Gastroesophageal sphincter (tissue), 4 donors: ENCODE measurements around the gene TTC21B. TPM values are rescaled to one million over a fixed set of nuclear protein-coding genes. Genes with fewer than 3 reads are reported as not detected.
"Not testable (repeated sequence)": the region's sequence is repeated elsewhere in the genome, so short reads cannot be mapped to it uniquely, and the experiment has no call there.

Source experiments
- ATAC-seq: fragments of 150-250 bp; one replicate; pipeline ENCODE4 v1.9.1; 2016; ENCODE audit warnings: mild to moderate bottlenecking, moderate library complexity
- H3K27ac ChIP-seq, 4 donors: fragments of 200-600 bp; sonication (generic) in 3 of 4; 1 replicate in 3 of 4; 2 replicates in 1 of 4; pipeline ENCODE4 v1.5.1; 2016 to 2019
- H3K27me3 ChIP-seq: fragments of 200-600 bp; sonication (generic); one replicate; pipeline ENCODE4 v1.5.1; 2019
- H3K36me3 ChIP-seq, 2 donors: fragments of 200-600 bp; sonication (generic); one replicate each; pipeline ENCODE4 v1.5.1; 2019; ENCODE audit warnings: control low read depth in 1 of 2
- H3K4me1 ChIP-seq, 3 donors: fragments of 200-600 bp; sonication (generic); 1 replicate in 2 of 3; 2 replicates in 1 of 3; pipeline ENCODE4 v1.5.1; 2016 to 2019; ENCODE audit warnings: control low read depth in 2 of 3
- H3K4me3 ChIP-seq, 2 donors: fragments of 200-600 bp; sonication (generic); one replicate each; pipeline ENCODE4 v1.5.1; 2019; ENCODE audit warnings: mild to moderate bottlenecking in 1 of 2, moderate library complexity in 1 of 2
- H3K9me3 ChIP-seq, 3 donors: fragments of 200-600 bp; sonication (generic); one replicate each; pipeline ENCODE4 v1.5.1; 2017 to 2019; ENCODE audit warnings: control low read depth in 2 of 3
- EP300 ChIP-seq: sonication (generic); formaldehyde crosslinking; IDR thresholded peaks from one replicate; pipeline ENCODE4 v1.6.1; 2017; ENCODE audit warnings: antibody characterized with exemption, mild to moderate bottlenecking
- POLR2A ChIP-seq, 2 donors: fragments of 450-650 bp; IDR thresholded peaks; one replicate each; pipeline ENCODE4 v1.6.1; 2017; ENCODE audit warnings: antibody characterized with exemption in 2 of 2, mild to moderate bottlenecking in 2 of 2, moderate library complexity in 1 of 2
- POLR2AphosphoS5 ChIP-seq: sonication (generic); formaldehyde crosslinking; IDR thresholded peaks from one replicate; pipeline ENCODE4 v1.6.1; 2017; ENCODE audit warnings: antibody characterized with exemption
- WGBS, 2 donors: methylation state at CpG; one replicate each; pipeline ENCODE4 v1.1.5; 2018; ENCODE audit warnings: low coverage in 1 of 2; 5-methylcytosine and 5-hydroxymethylcytosine counted together
- total RNA-seq, 4 donors: library from RNA; depleted of rRNA; stranded (reverse); fragments of >200 nt; gene quantifications; one replicate each; pipeline ENCODE4 v1.1.0, GENCODE V29; 2016
- TF ChIP-seq, protein P1 (sequence below), 4 experiments: fragments of 200-600 bp in 2 of 4; fragments of 450-650 bp in 2 of 4; sonication (generic) in 1 of 4; IDR thresholded peaks; one replicate each; pipeline ENCODE4 v1.5.1; 2017 to 2019; ENCODE audit warnings: antibody characterized with exemption in 4 of 4, mild to moderate bottlenecking in 2 of 4, moderate library complexity in 2 of 4

Gene TTC21B
- total RNA-seq, 4 donors from 2014 or later = 15.0 to 30.2 (median 26.3) TPM

DNA sequence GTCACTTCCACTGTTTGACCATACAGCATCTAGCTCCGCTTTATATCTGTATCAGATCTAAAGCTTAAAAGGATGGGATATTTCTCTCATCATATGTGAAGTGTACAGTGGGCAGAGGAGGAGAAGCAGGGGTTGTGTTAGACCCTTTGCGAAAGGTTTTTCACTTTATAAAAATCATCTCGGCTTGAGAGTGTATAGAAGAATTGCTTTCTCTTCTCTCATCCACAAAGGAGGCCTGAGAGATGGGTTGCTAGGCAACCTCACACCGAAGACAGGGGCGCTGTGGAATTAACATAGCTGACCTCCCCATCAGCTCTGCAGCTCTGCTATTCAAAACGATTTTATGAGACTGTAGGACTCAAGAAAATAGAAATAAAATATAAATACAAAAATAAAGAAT, 89.3 kb downstream of the TTC21B start:
- H3K27ac ChIP-seq = no peak overlapping the region
- no peak overlapping the region for H3K4me3 ChIP-seq
- H3K9me3 ChIP-seq = peaks cover 0 to 8% (median 0%) of the 10 kb centered on the region in 3 donors
- TF ChIP-seq EP300 = no peak
- TF ChIP-seq POLR2AphosphoS5 = no peak
- TF ChIP-seq, protein P1, sequence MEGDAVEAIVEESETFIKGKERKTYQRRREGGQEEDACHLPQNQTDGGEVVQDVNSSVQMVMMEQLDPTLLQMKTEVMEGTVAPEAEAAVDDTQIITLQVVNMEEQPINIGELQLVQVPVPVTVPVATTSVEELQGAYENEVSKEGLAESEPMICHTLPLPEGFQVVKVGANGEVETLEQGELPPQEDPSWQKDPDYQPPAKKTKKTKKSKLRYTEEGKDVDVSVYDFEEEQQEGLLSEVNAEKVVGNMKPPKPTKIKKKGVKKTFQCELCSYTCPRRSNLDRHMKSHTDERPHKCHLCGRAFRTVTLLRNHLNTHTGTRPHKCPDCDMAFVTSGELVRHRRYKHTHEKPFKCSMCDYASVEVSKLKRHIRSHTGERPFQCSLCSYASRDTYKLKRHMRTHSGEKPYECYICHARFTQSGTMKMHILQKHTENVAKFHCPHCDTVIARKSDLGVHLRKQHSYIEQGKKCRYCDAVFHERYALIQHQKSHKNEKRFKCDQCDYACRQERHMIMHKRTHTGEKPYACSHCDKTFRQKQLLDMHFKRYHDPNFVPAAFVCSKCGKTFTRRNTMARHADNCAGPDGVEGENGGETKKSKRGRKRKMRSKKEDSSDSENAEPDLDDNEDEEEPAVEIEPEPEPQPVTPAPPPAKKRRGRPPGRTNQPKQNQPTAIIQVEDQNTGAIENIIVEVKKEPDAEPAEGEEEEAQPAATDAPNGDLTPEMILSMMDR (IDR thresholded peaks at IDR 0.05) = no peak
- TF ChIP-seq POLR2A (IDR thresholded peaks at IDR 0.05) = no peak
- no peaks in the 10 kb centered on the region for H3K27me3 ChIP-seq
- WGBS, 2 donors = 44 to 67% methylated on average over 5 to 6 of the region's 6 CpGs
- H3K36me3 ChIP-seq = peaks cover 0 to 5% of the 10 kb centered on the region in 2 donors
- no peaks in the 10 kb centered on the region for H3K4me1 ChIP-seq
- ATAC-seq = no peak

DNA sequence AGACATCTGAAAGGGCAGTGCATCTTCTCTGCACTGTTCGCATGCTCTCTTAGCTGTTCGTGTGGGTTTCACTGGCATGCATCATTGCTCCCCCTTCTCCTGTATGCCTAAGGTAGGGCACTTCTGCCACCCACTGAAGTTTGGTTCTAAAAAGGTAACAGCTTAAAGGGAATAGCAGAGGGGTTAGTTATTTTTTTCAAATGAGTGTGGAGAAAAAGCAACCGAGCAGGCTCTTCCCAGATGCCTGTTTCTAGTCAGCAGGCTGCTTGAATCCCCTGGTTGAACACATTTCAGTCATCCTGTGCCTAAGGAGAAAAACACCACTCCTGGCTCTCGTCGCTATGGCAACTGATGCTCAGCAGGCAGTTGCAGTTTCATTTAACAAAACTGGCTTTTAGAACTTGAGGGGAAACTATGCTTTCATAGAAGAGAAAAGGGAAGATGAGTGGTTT, 89.7 kb downstream of the TTC21B start:
- Histone ChIP-seq H3K4me3 (no peak overlapping the region), H3K27me3 (no peaks in the 10 kb centered on the region), H3K27ac (no peak overlapping the region), H3K36me3 (peaks cover 0 to under 1% of the 10 kb centered on the region in 2 donors), H3K9me3 (peaks cover 0 to 8% (median 0%) of the 10 kb centered on the region in 3 donors), H3K4me1 (no peaks in the 10 kb centered on the region)
- WGBS, 2 donors = 64 to 79% methylated on average over 4 to 5 of the region's 5 CpGs
- ATAC-seq = no peak
- TF ChIP-seq POLR2AphosphoS5 = no peak
- no peak for TF ChIP-seq EP300
- TF ChIP-seq, protein P1 (IDR thresholded peaks at IDR 0.05) = no peak
- TF ChIP-seq POLR2A (IDR thresholded peaks at IDR 0.05) = no peak

DNA sequence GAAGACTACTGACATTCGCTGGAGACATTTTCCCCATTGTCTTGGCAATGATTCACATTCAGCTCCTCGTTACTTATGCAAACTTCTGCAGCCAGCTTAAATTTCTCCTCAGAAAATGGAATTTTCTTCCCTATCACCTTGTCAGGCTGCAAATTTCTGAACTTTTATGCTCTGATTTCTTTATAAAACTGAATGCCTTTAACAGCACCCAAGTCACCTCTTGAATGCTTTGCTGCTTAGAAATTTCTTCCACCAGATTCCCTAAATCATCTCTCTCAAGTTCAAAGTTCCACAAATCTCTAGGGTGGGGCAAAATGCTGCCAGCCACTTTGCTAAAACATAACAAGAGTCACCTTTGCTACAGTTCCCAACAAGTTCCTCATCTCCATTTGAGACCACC, 92.5 kb downstream of the TTC21B start:
- not testable (repeated sequence) for H3K36me3 ChIP-seq, H3K4me3 ChIP-seq, H3K4me1 ChIP-seq, H3K27ac ChIP-seq, H3K9me3 ChIP-seq, H3K27me3 ChIP-seq, ATAC-seq
- WGBS, 2 donors = 83 to 85% methylated on average over 2 of the region's 2 CpGs

DNA sequence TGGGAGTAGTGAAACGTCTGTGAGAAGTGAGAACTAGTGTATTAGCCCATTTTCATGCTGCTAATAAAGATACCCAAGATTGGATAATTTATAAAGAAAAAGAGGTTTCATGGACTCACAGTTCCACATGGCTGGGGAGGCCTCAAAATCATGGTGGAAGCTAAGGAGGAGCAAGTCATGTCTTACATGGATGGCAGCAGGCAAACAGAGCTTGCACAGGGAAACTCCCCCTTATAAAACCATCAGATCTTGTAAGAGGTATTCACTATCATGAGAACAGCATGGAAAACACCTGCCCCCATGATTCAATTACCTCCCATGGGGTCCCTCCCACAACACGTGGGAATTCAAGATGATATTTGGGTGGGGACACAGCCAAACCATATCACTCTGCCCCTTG, 93.9 kb downstream of the TTC21B start:
- 90 to 100% methylated on average over 1 to 2 of the region's 2 CpGs for WGBS, 2 donors
- not testable (repeated sequence) for H3K27me3 ChIP-seq, ATAC-seq, H3K36me3 ChIP-seq, H3K27ac ChIP-seq, H3K9me3 ChIP-seq, H3K4me3 ChIP-seq, H3K4me1 ChIP-seq

DNA sequence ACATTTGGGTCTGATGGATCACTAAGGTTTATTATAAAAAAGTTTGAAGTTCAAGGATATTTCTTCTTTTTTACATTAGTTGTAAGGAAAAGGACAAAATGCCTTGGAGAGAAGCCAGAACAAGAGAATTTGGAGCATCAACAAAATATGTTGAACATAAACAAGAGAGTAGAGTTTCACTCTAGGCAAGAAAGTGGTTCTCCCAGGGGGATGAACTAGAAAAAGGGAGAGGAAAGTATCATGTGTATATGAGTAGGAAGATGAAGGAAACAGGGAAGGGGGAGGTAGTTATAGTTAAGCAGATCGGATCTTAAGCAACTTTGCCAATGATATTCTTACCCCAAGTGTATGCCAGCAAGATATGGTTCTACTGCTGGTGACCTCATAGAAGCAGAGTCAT, 95.7 kb downstream of the TTC21B start:
- Histone ChIP-seq H3K9me3 (peaks cover 0 to 16% (median 0%) of the 10 kb centered on the region in 3 donors), H3K27me3 (no peaks in the 10 kb centered on the region), H3K4me1 (no peaks in the 10 kb centered on the region), H3K36me3 (peaks cover 0 to 22% of the 10 kb centered on the region in 2 donors), H3K27ac (no peak overlapping the region), H3K4me3 (no peak overlapping the region)
- WGBS, 2 donors = 14 to 45% methylated on average over 1 of the region's 1 CpG
- TF ChIP-seq, protein P1 (IDR thresholded peaks at IDR 0.05) = no peak
- TF ChIP-seq EP300 = no peak
- no peak for TF ChIP-seq POLR2A (IDR thresholded peaks at IDR 0.05)
- TF ChIP-seq POLR2AphosphoS5 = no peak
- ATAC-seq = no peak

DNA sequence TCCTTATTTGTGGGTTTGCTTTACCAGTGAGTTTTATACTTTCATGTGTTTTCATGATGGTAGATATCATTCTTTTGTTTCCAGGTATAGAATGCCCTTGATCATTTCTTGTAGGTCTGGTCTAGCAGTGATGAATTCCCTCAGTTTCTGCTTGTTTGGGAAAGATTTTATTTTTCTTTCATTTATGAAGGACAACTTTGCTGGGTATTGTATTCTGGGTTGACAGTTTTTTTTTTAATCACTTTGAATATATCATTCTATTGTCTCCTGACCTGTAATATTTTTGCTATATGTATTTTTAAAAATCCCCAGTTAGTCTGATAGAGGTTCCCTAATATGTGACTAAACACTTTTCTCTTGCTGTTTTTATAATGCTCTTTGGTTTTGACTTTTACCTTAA, 101.2 kb downstream of the TTC21B start:
- no peak for TF ChIP-seq POLR2A (IDR thresholded peaks at IDR 0.05)
- TF ChIP-seq POLR2AphosphoS5 = no peak
- TF ChIP-seq EP300 = no peak
- TF ChIP-seq, protein P1 (IDR thresholded peaks at IDR 0.05) = no peak
- Histone ChIP-seq H3K4me1 (no peaks in the 10 kb centered on the region), H3K4me3 (no peak overlapping the region), H3K27me3 (no peaks in the 10 kb centered on the region), H3K9me3 (peaks cover 0 to 30% (median 0%) of the 10 kb centered on the region in 3 donors), H3K36me3 (peaks cover 0 to 22% of the 10 kb centered on the region in 2 donors), H3K27ac (no peak overlapping the region)
- no peak for ATAC-seq
